Measurements from ENCODE around the gene TOP3B. TPM values are rescaled to one million over a fixed set of nuclear protein-coding genes. Genes with fewer than 3 reads are reported as not detected.

Gene TOP3B
- total RNA-seq, 1 donor from 2014 or later, result 31.0 TPM

DNA sequence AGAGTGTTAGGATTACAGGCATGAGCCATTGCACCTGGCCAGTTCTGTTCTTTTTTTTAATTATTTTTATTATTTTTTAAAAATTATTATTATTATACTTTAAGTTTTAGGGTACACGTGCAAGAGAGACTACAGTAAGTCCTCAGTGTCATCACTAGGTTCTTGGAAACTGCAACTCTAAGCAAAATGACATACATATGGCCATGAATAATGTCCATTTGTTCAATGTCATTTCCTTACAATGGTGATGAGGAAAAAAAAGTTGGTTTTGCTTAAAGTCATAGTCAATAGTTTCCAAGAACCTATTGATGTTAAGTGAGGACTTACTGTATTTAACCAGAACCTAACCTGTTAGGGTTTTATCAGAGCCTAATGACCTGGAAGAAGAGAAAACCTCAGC, 29.4 kb upstream of the TOP3B start:
- DNase-seq (ENCODE audit: low read depth), result no peak

GRCh38 chr22:22010358-22010757, 27.8 kb upstream of the TOP3B start:
- DNase-seq (ENCODE audit: low read depth), result no peak

- DNase-seq (ENCODE audit: low read depth), result no peak
Measured at GRCh38 chr22:22009661-22010060, 27.1 kb upstream of the TOP3B start.

- no peak for DNase-seq (ENCODE audit: low read depth)
Measured at GRCh38 chr22:22006596-22006990, 24.0 kb upstream of the TOP3B start.

DNA sequence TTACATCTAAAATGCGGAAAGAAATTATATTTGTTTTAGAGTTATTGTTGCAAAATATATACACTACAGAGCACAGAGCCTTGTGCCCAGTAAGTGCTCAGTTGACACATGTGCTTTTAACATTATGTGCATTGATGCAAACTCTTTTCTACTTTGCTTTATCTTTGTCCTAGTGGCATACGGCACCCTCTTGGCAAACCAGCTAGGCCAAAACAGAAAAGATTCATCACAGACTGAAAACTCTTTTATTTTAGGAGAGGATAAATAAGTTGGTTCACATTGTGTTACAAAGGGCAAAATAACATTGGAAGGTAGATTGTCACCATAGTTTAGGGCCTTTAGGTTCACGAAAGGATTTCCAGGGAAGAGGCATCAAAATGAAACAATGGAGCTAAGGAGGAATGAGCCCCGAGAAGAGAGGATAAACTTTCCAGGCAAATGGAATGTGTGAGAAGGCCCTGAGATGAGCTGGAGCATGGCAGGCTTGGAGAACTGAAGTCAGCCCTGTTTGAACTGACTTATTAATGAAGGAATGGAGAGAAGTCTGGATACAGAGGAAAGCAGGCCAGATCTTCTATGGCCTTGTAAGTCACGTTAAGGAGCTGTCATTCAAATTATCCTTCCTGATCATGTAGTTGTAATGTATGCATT, 23.5 kb upstream of the TOP3B start:
- no peak for DNase-seq (ENCODE audit: low read depth)

- no peak for DNase-seq (ENCODE audit: low read depth)
Measured at GRCh38 chr22:22003233-22003632, 20.6 kb upstream of the TOP3B start.

- DNase-seq (ENCODE audit: low read depth), result no peak
Measured at GRCh38 chr22:22002526-22003055, 20.0 kb upstream of the TOP3B start.

DNA sequence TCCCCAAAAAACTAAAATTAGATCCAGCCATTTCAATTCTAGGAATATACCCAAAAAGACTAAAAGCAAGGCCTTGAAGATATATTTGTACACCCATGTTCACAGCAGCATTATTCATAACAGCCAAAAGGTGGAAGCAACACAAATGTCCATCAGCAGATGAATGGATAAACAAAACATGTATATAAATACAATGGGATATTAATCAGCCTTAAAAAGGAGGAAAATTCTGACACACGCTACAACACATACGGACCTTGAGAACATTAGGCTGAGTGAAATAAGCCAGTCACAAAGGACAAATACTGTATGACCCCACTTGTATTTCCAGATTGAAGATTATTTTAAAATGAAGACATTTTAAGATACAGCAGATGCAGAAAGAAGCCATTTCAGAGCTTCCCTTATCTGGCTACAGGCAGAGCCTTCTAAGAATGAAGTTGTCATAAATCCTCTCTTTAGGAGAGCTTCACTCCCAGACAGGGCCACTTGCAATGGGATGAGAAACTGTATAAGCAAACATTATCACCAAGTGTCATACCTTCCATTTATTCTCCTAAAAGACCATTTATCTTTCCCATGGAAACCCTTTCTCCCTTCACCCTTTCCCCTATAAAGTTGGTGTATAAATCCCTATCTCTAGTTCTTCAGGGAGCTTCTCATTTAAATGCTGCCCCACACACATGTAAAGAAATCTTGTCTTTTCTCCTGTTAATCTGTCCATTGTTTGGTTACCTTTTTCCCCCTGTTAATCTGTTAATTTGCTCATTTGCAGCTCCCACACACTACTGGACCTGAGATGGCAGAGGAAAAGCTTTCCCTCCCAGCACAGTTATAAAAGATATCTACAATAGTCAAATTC, 19.3 kb upstream of the TOP3B start:
- no peak for DNase-seq (ENCODE audit: low read depth)

GRCh38 chr22:21998595-21999247, 16.1 kb upstream of the TOP3B start:
- no peak for DNase-seq (ENCODE audit: low read depth)

GRCh38 chr22:21996175-21996720, 13.7 kb upstream of the TOP3B start:
- no peak for DNase-seq (ENCODE audit: low read depth)

DNA sequence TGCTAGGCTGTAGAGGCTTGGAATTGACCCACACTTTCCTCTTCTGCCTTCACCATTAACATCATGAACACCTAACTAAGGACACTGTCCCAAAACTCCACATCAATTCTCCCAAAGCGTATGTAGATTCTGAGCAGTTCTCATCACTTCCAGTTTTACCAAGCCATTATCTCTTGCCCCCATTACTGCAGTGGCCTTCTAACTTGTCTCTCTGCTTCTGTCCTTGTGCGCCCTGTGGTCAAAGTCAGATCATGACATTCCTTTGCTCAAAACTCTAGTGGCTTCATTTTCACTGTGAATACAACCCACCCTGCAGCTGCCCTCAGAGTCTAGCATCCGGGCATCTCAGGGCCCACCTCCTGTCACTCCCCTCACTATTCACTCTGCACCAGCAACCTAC, 13.1 kb upstream of the TOP3B start:
- no peak for DNase-seq (ENCODE audit: low read depth)

DNA sequence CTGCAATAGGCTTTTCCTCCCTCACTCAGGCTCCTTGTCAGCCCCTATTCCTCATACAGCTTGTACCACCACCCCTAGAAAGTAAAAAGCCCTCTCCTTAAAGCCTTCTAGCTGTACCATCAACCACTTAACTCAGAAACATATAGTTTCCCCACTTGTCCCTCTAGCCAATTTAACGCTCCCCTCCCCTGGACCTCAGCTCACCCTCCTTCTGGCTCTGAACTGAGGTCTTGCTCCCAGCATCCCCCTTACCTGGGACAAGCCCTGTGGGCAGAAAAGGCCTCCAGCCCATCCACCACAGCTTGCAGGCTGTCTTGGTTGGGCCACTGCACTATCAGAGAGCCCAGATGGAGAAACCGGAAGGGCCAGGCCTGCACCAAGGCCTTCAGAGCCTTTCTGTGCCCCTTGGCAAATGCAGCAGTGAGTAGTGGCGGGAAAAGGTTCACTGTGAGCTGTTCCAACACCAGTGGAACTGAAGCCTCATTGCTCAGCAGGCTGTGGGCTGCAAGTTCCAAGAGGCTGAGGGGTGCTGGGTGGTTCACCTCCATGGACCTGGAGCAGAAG, 12.4 kb upstream of the TOP3B start:
- DNase-seq (ENCODE audit: low read depth), result no peak

GRCh38 chr22:21992593-21993237, 10.1 kb upstream of the TOP3B start:
- DNase-seq (ENCODE audit: low read depth), result no peak

GRCh38 chr22:21991774-21992173, 9.2 kb upstream of the TOP3B start:
- no peak for DNase-seq (ENCODE audit: low read depth)

- no peak for DNase-seq (ENCODE audit: low read depth)
Measured at GRCh38 chr22:21991304-21991596, 8.7 kb upstream of the TOP3B start.

DNA sequence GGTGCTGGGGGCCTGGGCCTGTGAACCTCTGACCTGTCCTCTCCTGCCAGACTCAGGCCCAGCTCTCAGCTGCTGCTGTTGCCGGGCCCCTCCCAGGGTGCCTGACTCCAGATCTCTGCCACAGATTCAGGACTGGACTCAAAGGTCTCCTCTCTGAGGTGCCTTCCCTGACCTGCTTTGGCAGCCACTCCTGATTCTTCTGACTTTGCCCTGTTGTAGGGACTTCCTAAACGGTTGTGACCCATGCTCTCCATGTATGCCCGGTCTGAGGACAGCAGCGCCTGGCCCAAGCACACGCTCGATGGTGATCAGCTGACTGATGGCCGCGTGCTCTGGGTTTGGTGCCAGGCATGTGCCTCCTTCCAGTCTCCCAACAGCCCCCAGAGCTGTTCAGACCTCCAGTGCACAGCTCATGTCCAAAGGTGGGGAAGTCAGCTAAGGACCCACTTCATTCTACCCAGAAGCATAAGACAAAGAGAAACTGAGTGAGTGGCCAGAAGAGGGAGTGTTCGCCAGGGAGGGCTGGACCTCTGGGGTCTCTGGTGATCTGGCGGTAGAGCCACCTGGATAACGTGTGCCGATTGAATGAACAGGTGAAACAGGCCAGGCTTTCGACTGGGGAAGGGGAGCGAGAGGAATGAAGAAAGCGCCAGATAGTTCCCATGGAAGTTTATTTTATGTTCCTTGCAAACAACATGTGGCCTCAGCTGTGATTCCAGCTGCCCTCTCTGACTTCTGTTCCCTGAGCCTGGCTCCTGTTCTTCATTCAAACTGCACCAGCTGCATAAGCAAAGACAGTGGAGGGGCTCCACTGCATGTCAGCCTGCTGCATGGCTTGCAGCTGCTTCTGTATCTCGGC, 8.1 kb upstream of the TOP3B start:
- peak; percentile 41 for DNase-seq (ENCODE audit: low read depth)

GRCh38 chr22:21989049-21989448, 6.5 kb upstream of the TOP3B start:
- DNase-seq (ENCODE audit: low read depth), result no peak

DNA sequence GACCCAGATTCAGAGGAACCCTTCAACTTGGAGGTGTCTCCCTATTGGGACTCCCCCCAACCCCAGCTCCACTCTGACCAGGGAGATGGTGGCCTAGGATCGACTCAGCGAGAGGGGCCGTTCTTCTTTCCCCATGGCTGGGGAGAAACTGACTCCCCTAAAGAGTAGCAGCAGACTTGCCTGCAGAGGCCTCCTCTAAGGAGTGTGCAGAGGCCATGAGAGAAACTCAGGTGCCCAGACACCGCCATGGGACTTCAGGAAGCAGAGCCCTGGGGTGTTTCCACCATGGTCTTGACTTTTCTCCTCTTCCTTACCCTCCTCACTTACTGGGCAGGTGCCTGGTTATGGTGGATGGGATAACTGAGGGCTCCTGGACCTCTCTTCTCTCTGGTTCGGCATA, 2.6 kb upstream of the TOP3B start:
- DNase-seq (ENCODE audit: low read depth), result no peak

DNA sequence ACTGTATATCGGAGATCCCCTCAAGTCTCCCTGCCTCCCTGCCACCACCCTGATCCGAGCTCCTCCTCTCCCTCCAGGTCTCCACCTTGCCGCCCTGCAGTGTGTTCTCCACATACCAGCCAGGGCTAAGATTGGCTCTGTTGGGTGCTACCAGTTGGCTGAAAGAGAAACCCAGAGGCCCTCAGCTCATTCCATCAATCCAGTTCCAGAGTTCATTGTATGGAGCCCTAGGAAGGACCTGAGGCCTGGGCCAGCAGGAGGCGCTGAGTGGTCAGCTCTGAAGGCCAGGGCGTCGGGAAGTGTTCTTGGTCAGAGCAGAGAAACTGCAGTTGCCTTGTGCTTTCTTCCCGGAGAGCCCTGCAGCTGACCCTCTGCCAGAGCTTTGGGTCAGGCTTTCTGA, 2.2 kb upstream of the TOP3B start:
- no peak for DNase-seq (ENCODE audit: low read depth)

DNA sequence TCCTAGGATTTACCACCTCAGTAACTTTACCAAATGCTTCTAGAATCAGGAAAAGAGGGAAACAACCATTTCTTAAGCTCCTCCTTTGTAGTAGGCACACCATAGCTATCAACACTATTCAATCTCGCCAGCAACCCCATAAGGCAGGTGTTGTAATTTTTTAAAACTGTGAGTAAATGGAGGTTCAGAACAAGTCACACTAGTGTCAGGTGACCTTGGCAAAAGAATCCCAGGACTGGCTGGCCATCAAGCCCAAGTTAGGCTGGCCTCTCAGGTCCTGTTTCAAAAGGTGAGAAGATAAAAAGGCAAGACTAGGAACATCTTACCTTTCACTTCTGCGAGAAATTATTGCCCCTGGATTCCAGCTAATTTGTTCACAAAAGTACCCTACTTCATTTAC, 713 bp downstream of the TOP3B start:
- no peak for DNase-seq (ENCODE audit: low read depth)

Measured in myocyte (in vitro differentiated cells).